ENCODE data around the gene RASAL3.

RASAL3 gene

GRCh38 chr19:15438124-15438496, 26.2 kb downstream of the RASAL3 start:
- no peak overlapping the region for H3K4me3 ChIP-seq (ENCODE audit: low read depth in 1 of 2, low read length in 2 of 2)
- ATAC-seq (ENCODE audit: insufficient read depth, low read depth) (no peak), DNase-seq (no peak)
- no peak overlapping the region for H3K9ac ChIP-seq (ENCODE audit: low read depth, low read length)
- H3K9me3 ChIP-seq (ENCODE audit: insufficient read depth, low read length, severe bottlenecking) = no peaks in the 10 kb centered on the region
- H3K79me2 ChIP-seq (ENCODE audit: insufficient read depth, low read length) = no peaks in the 10 kb centered on the region
- H3K4me1 ChIP-seq (ENCODE audit: insufficient read depth, low read length) = peaks cover 7% of the 10 kb centered on the region
- H2AFZ ChIP-seq (ENCODE audit: low read depth, low read length) = no peak overlapping the region
- no peaks in the 10 kb centered on the region for H3K36me3 ChIP-seq (ENCODE audit: insufficient read depth, low read length)
- H4K20me1 ChIP-seq (ENCODE audit: insufficient read depth, low read length) = no peaks in the 10 kb centered on the region
- TF ChIP-seq CTCF (IDR thresholded peaks at IDR 0.05; ENCODE audit: borderline replicate concordance, extremely low read depth, low read length, poor library complexity, severe bottlenecking) (no peak), EZH2 (IDR thresholded peaks at IDR 0.05; ENCODE audit: borderline replicate concordance, low read depth, low read length, severe bottlenecking) (no peak)
- no peaks in the 10 kb centered on the region for H3K27me3 ChIP-seq (ENCODE audit: insufficient read depth, low read length, poor library complexity)
- no peak overlapping the region for H3K27ac ChIP-seq (ENCODE audit: low read length)
- no peak overlapping the region for H3K4me2 ChIP-seq (ENCODE audit: insufficient read depth, low read length)

DNA sequence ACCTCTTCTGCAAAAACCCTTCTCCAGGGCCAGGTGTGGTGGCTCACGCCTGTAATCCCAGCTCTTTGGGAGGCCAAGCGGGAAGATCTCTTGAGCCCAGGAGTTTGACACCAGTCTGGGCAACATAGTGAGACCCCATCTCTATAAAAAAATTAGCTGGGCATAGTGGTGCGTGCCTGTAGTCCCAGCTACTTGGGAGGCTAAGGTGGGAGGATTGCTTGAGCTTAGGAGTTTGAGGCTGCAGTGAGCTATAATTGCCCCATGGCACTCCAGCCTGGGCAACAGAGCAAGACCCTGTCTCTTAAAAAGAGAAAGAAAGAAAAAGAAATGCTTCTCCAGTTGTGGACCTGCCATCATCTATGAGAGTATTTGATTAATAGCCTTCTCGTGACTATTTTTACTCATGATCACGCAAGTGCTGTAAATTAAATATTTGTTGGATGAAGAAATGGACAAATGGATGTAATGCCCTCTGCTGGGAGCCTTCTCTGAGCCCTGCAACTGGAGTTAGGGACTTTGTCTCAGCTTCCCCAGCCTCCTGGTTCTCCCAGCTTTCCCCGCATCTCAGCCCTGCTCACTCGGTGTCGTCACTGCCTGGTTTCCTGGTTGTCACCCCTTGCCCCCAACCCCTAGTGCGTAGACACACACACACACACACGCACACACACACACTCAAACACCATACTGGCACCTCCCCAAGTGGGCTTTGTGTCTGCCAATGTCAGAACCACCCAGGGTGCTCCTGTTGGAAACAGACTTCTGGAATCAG, 26.8 kb downstream of the RASAL3 start:
- H3K9ac ChIP-seq (ENCODE audit: low read depth, low read length) = no peak overlapping the region
- H3K36me3 ChIP-seq (ENCODE audit: insufficient read depth, low read length) = no peaks in the 10 kb centered on the region
- no peak for DNase-seq
- H3K27ac ChIP-seq (ENCODE audit: low read length) = no peak overlapping the region
- no peak for ATAC-seq (ENCODE audit: insufficient read depth, low read depth)
- H4K20me1 ChIP-seq (ENCODE audit: insufficient read depth, low read length) = no peaks in the 10 kb centered on the region
- H3K4me1 ChIP-seq (ENCODE audit: insufficient read depth, low read length) = peaks cover 12% of the 10 kb centered on the region
- H3K4me2 ChIP-seq (ENCODE audit: insufficient read depth, low read length) = no peak overlapping the region
- no peaks in the 10 kb centered on the region for H3K9me3 ChIP-seq (ENCODE audit: insufficient read depth, low read length, severe bottlenecking)
- peaks cover 5% of the 10 kb centered on the region; the same call in 1 of the 2 replicates for H3K79me2 ChIP-seq (ENCODE audit: insufficient read depth, low read length)
- H2AFZ ChIP-seq (ENCODE audit: low read depth, low read length) = no peak overlapping the region
- H3K4me3 ChIP-seq (ENCODE audit: low read depth in 1 of 2, low read length in 2 of 2) = no peak overlapping the region
- H3K27me3 ChIP-seq (ENCODE audit: insufficient read depth, low read length, poor library complexity) = no peaks in the 10 kb centered on the region
- TF ChIP-seq CTCF (IDR thresholded peaks at IDR 0.05; ENCODE audit: borderline replicate concordance, extremely low read depth, low read length, poor library complexity, severe bottlenecking) (no peak), EZH2 (IDR thresholded peaks at IDR 0.05; ENCODE audit: borderline replicate concordance, low read depth, low read length, severe bottlenecking) (no peak)

GRCh38 chr19:15436826-15437110, 27.6 kb downstream of the RASAL3 start:
- TF ChIP-seq CTCF (IDR thresholded peaks at IDR 0.05; ENCODE audit: borderline replicate concordance, extremely low read depth, low read length, poor library complexity, severe bottlenecking) (no peak), EZH2 (IDR thresholded peaks at IDR 0.05; ENCODE audit: borderline replicate concordance, low read depth, low read length, severe bottlenecking) (no peak)
- Histone ChIP-seq H3K27ac (ENCODE audit: low read length) (no peak overlapping the region), H3K36me3 (ENCODE audit: insufficient read depth, low read length) (no peaks in the 10 kb centered on the region), H3K4me3 (ENCODE audit: low read depth in 1 of 2, low read length in 2 of 2) (no peak overlapping the region), H3K9me3 (ENCODE audit: insufficient read depth, low read length, severe bottlenecking) (no peaks in the 10 kb centered on the region), H3K4me2 (ENCODE audit: insufficient read depth, low read length) (no peak overlapping the region), H2AFZ (ENCODE audit: low read depth, low read length) (no peak overlapping the region), H4K20me1 (ENCODE audit: insufficient read depth, low read length) (peaks cover 2% of the 10 kb centered on the region; the same call in 1 of the 2 replicates), H3K9ac (ENCODE audit: low read depth, low read length) (no peak overlapping the region), H3K4me1 (ENCODE audit: insufficient read depth, low read length) (peaks cover 12% of the 10 kb centered on the region), H3K79me2 (ENCODE audit: insufficient read depth, low read length) (peaks cover 11% of the 10 kb centered on the region), H3K27me3 (ENCODE audit: insufficient read depth, low read length, poor library complexity) (no peaks in the 10 kb centered on the region)
- ATAC-seq (ENCODE audit: insufficient read depth, low read depth) (no peak), DNase-seq (no peak)

All from DND-41 (cell line).